GM12872 (cell line): ENCODE data around the gene UROC1.

Experiments used
- TF ChIP-seq, protein P1 (sequence below): IDR thresholded peaks from 3 replicates; pipeline ENCODE4 v1.5.1; 2011; ENCODE audit warnings: low read depth, mild to moderate bottlenecking, low read length, moderate library complexity; ENCODE audit not compliant: insufficient read depth

Gene UROC1

DNA sequence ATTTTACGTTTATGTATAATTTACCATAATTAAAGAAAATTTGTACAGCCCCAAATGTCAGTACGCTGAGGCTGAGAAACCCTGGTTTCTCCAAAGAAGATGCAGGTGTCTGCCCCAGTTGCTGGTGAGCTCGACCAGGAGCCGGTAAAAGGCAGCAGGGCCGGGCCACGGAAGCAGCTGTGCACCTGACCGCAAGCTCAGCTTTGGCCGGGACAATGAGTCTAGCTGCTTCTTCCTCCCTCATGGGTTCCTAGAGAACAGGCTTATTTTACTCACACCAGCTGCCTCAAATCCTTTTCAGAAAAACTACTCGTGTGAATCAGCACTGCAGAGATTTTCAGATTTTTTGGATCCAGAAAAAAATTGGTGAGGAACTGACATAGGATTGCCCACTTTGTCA, 23.8 kb downstream of the UROC1 start:
- TF ChIP-seq, protein P1, sequence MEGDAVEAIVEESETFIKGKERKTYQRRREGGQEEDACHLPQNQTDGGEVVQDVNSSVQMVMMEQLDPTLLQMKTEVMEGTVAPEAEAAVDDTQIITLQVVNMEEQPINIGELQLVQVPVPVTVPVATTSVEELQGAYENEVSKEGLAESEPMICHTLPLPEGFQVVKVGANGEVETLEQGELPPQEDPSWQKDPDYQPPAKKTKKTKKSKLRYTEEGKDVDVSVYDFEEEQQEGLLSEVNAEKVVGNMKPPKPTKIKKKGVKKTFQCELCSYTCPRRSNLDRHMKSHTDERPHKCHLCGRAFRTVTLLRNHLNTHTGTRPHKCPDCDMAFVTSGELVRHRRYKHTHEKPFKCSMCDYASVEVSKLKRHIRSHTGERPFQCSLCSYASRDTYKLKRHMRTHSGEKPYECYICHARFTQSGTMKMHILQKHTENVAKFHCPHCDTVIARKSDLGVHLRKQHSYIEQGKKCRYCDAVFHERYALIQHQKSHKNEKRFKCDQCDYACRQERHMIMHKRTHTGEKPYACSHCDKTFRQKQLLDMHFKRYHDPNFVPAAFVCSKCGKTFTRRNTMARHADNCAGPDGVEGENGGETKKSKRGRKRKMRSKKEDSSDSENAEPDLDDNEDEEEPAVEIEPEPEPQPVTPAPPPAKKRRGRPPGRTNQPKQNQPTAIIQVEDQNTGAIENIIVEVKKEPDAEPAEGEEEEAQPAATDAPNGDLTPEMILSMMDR, result no peak

DNA sequence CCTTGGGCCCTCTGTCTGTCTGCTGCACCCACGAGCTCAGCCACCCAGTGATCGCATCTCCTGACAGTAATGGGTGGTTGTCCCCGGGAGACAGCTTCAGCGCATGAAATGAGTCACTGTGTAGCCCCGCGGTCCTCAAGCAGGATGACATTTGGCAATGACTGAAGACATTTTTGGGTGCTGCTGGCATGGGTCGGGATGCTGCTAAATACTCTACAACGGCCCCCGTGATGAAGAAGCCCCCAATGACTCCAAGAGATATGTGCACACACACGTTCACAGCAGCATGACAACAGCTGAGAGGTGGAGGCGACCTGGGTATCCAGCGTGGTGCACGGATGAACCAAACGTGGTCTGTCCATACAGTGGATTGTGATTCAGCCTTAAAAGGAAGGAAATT, 24.5 kb downstream of the UROC1 start:
- TF ChIP-seq, protein P1, result no peak

DNA sequence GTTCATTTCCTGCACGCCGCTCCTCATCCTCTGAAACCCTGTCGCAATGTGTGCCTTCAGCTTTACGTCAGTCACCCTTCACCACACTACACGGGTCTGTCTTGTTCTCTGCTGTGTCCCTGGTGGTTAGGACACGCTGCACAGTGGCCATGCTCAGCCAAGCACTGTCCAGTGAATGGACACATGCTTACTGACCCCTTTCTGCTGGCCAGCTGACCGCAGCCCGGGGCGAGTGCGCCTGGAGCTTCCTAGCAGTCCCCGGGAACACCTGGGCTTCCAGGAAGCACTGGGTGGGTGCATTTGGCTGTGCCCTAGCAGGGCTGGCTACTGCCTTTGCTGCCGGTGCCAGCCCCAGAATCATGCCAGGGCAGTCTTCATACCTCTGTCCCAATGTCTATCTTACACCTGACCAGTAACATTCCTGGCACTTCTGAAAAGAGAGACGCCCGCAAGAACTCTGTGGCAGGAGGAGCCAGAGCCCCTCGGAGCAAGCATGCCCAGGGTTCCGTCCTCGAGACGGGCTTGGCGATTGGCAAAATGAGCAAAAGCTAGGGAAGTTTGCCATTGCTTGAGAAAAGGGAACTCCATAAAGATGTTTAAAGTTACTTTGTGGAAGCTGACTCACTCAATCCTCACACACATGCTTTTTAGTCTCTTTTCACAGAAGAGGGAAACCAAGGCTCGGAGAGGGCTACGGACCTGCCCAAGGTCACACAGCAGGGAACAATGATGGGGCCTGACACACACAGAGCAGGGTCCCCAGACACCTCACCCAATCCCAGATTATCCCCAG, 26.2 kb downstream of the UROC1 start:
- TF ChIP-seq, protein P1, result no peak

DNA sequence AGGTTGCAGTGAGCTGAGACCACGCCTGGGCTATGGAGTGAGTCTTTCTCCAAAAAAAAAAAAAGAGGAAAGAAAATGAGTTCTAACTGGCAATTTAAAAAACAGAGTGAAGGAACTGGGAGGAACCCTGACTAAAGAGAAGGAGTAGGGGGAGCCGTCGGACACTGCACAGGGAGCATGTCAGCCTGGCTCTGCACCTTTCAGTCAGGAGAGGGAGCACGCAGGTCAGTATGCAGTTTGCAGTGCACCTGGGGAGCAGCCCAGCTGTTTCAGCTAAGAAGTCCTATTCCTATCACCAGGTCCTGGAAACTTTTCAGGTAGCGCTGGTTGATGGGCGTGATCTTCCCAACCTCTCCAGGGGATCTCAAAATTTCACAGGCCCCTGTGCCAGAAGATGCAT, 27.0 kb downstream of the UROC1 start:
- TF ChIP-seq, protein P1, result 0 out of 3 replicates have a peak, but pooled peaks have one; percentile 7

DNA sequence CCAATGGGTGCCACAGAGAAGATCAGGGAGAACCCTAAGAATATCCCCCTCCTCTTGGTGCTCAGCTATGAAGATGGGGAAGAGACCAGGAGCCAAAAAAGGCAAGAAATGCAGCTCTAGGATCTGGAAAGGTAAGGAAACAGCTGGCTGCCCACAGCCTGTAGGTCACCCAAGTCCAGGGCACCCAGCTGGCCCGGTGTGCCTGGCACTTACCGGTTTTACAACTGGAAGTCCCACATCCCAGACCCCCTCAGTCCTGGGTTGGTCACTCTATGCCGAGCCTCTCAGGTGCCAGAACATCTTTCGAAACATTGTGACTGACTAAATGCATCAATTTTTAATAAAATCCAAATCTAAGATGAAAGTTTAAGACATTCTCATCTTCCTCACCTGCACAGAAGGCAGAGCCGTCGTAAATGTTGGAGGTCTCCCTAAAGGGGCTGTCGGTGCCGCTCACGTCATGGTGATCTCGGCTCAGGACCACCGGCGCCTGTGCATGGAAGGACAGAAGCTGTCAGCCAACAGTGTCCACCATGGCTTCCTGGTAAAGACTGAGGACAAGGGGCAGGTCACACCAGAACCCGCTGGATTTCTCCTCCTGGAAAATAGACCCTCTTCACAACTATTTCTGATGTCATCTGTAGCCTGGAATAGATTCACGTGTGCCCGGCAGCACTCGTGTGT, 28.5 kb downstream of the UROC1 start:
- TF ChIP-seq, protein P1, result no peak

DNA sequence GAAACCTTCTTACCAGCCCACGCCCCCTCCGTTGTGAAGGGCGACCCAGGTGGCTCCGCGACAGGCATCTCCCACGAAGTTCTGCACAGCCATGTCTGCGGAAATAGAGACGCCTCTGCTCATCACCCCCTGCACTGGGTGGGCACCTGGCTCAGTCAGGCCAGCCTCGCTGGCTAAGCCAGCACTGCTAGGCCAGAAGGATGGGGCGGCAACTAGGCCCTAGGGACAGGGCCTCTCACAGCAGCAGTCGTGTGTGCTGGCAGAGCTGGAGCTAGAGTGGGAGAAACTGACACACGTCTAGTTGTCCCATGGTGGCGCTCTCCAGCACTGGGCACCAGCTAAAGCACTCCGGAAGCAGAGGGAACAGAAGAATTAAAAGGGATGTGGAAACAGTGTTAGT, 29.4 kb downstream of the UROC1 start:
- TF ChIP-seq, protein P1, result no peak

DNA sequence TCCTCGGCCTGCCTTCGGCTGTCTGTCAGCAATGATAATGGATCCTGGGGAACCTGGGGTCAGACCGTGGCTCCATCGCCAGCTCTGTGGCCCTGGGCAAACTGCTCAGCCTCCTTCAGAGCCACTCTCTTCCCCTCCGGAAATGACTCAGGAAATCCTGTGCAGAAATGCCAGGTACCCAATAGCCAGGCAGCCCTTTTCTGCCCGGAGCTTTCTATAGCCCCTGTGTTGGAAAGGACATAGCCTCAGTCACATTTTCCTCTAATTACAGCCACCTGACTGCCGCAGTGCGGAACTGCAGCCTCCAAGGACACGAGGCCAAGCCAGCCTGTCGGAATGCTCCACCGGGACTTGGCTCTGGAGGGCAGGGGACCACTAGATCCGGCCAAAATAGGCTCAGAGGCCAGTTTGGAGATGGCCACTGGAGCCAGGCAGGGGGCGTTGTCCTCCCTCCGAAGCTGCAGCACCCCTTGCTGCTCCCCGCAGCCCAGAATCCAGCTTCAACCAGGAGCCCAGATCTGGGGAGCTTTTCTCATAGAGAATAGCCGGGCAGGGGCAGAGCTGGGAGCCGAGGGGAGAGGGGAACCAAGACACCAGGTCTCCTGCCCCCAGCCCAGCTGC, 30.3 kb downstream of the UROC1 start:
- TF ChIP-seq, protein P1, result no peak
